ENCODE measurements around the gene GZMB.

The GZMB gene

DNA sequence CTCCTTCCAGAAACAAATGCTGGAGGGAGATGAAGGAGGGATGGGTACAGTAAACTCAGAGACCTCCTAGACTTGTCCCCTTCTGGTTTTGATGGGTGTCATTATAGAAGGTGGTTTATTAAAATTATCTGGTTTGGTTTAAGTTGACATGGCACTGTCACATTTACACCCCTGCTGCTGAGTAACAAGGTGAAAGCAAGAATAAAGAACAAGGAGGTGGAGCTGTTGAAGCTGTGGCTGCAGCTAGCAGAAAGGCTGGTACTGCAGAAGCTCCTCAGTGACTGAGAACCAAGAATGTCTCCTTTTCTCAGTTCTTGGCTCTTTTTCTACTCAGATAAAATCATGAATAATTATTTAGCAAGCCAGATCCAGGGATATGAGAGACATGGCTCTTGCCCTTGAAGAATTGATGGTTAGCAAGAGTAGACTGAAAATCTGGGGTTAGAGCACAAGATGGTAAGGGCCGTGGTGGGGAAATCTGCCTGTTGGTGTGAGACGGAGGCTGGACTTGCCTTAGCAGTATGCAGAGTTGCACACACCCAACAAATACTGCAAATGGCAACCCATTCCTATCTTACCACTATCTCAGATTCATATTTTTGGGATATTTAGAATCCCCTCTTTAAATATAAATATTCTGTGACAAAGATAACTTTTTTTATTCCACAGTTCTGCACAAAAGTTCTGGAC is 24.2 kb downstream of the GZMB start, which contains the start of gene GZMH:
TSS of gene GZMH (minus strand) at position 31 of the 690 bp plus-strand sequence. CDS start 72 bp downstream, outside the sequence.
- no CpG with 5 or more reads among the region's 2 CpGs for WGBS (ENCODE audit: extremely low coverage, insufficient coverage, low lambda C conversion rate)
- Histone ChIP-seq H3K23ac (ENCODE audit: low read length) (no peak within 1 kb of the TSS), H3K4me2 (ENCODE audit: low read length) (no peak within 1 kb of the TSS), H3K4ac (ENCODE audit: low read depth, low read length) (no peak within 1 kb of the TSS), H4K5ac (ENCODE audit: low read length) (no peak within 1 kb of the TSS), H3K27ac (ENCODE audit: low read depth, low read length) (no peak within 1 kb of the TSS), H3K4me3 (ENCODE audit: low read length) (no peak within 1 kb of the TSS), H3K79me2 (ENCODE audit: control insufficient read depth, insufficient read depth, low read length) (no peaks in the 10 kb centered on the region), H3K4me1 (ENCODE audit: control insufficient read depth, low read depth, low read length) (no peaks in the 10 kb centered on the region), H3K18ac (ENCODE audit: low read length) (no peak within 1 kb of the TSS), H2AK5ac (ENCODE audit: low read length) (no peak within 1 kb of the TSS), H3K9ac (ENCODE audit: low read length) (no peak within 1 kb of the TSS), H4K8ac (ENCODE audit: low read depth, low read length) (no peak within 1 kb of the TSS), H2BK15ac (replicated peaks; ENCODE audit: low read depth) (no peak within 1 kb of the TSS), H3K56ac (ENCODE audit: low read length) (no peak within 1 kb of the TSS), H2BK120ac (ENCODE audit: low read depth, low read length) (no peak within 1 kb of the TSS), H3K27me3 (ENCODE audit: insufficient read depth, low read length, poor library complexity) (no peaks in the 10 kb centered on the region), H3K79me1 (ENCODE audit: low read length) (no peaks in the 10 kb centered on the region), H2BK5ac (ENCODE audit: low read length) (no peak within 1 kb of the TSS), H3K36me3 (ENCODE audit: control insufficient read depth, insufficient read depth, low read length) (no peaks in the 10 kb centered on the region)
- no peak for DNase-seq

DNA sequence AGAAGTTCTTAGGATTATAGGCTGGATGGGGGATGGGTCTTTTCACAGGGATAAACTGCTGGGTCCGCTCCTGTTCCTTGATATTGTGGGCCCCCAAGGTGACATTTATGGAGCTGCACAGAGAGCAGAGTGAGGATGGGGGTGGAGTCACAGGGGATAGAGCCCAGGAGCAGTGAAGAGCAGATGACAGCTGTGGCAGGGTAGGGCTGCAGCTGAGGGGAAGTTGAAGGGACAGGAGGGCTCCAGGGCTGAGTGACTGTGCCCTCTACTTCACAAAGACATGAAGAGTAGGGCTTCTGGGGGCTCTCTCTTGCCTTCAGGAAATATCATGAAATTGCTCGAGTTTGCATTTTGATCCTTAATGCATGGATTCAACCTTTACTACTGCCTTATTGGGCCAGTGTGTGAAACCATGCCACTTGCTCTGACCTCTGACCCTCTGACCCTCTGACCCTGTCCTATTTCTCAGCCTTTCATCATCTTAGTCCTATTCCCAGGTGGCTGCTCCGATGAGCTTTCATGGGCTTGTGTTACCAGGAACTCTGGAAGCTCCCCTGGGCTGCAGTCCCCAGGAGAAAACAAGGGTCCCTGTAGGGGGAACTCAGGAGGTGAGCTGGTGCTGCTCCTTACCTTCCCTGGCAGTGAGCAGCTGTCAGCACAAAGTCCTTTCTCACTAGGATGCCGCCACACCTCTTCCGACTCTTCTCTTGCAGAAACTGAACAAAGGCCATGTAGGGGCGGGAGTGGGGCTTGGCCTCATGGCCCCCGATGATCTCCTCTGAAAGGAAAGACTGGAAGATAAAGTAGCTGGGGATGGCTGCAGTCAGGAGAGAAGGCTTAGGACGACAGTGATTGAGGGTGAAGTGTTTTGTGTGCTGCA is 26.1 kb downstream of the GZMB start:
- Histone ChIP-seq H3K18ac (ENCODE audit: low read length) (no peak overlapping the region), H3K79me1 (ENCODE audit: low read length) (no peaks in the 10 kb centered on the region), H3K4me1 (ENCODE audit: control insufficient read depth, low read depth, low read length) (no peaks in the 10 kb centered on the region), H3K56ac (ENCODE audit: low read length) (no peak overlapping the region), H2BK5ac (ENCODE audit: low read length) (no peak overlapping the region), H4K8ac (ENCODE audit: low read depth, low read length) (no peak overlapping the region), H3K4me3 (ENCODE audit: low read length) (no peak overlapping the region), H3K79me2 (ENCODE audit: control insufficient read depth, insufficient read depth, low read length) (no peaks in the 10 kb centered on the region), H3K23ac (ENCODE audit: low read length) (no peak overlapping the region), H4K5ac (ENCODE audit: low read length) (no peak overlapping the region), H3K27me3 (ENCODE audit: insufficient read depth, low read length, poor library complexity) (no peaks in the 10 kb centered on the region), H3K4me2 (ENCODE audit: low read length) (no peak overlapping the region), H3K27ac (ENCODE audit: low read depth, low read length) (no peak overlapping the region), H3K4ac (ENCODE audit: low read depth, low read length) (no peak overlapping the region), H2AK5ac (ENCODE audit: low read length) (no peak overlapping the region), H2BK15ac (replicated peaks; ENCODE audit: low read depth) (no peak overlapping the region), H2BK120ac (ENCODE audit: low read depth, low read length) (no peak overlapping the region), H3K9ac (ENCODE audit: low read length) (no peak overlapping the region), H3K36me3 (ENCODE audit: control insufficient read depth, insufficient read depth, low read length) (no peaks in the 10 kb centered on the region)
- no peak for DNase-seq
- WGBS (ENCODE audit: extremely low coverage, insufficient coverage, low lambda C conversion rate): no CpG with 5 or more reads among the region's 8 CpGs

DNA sequence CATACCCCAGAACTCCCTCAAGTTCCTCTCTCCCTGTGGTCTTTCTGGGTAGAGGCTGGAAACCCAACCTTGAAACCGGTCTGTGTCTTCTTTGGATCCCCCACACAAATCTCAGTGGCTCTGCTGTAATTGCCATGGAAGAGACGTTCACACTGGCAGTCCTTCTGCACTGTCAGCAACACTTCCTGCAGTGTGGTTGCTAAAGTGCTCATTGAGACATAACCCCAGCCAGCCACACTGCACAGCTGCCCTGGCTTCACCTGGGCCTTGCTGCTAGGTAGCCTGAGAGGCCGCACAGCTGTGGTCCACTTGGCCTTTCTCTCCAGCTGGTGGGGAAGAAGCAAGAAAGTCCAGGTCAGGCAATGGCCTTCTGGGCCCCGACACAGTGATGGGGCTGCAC is 26.9 kb downstream of the GZMB start:
- no peaks in the 10 kb centered on the region for H3K4me1 ChIP-seq (ENCODE audit: control insufficient read depth, low read depth, low read length)
- no peak for DNase-seq
- H2AK5ac ChIP-seq (ENCODE audit: low read length): no peak overlapping the region
- H3K4me2 ChIP-seq (ENCODE audit: low read length): no peak overlapping the region
- H2BK15ac ChIP-seq (replicated peaks; ENCODE audit: low read depth): no peak overlapping the region
- H4K8ac ChIP-seq (ENCODE audit: low read depth, low read length): no peak overlapping the region
- no peak overlapping the region for H3K18ac ChIP-seq (ENCODE audit: low read length)
- H3K9ac ChIP-seq (ENCODE audit: low read length): no peak overlapping the region
- no peaks in the 10 kb centered on the region for H3K27me3 ChIP-seq (ENCODE audit: insufficient read depth, low read length, poor library complexity)
- H3K4me3 ChIP-seq (ENCODE audit: low read length): no peak overlapping the region
- H3K4ac ChIP-seq (ENCODE audit: low read depth, low read length): no peak overlapping the region
- H3K56ac ChIP-seq (ENCODE audit: low read length): no peak overlapping the region
- H3K79me1 ChIP-seq (ENCODE audit: low read length): no peaks in the 10 kb centered on the region
- no peak overlapping the region for H4K5ac ChIP-seq (ENCODE audit: low read length)
- no CpG with 5 or more reads among the region's 4 CpGs for WGBS (ENCODE audit: extremely low coverage, insufficient coverage, low lambda C conversion rate)
- no peak overlapping the region for H3K23ac ChIP-seq (ENCODE audit: low read length)
- no peaks in the 10 kb centered on the region for H3K79me2 ChIP-seq (ENCODE audit: control insufficient read depth, insufficient read depth, low read length)
- no peaks in the 10 kb centered on the region for H3K36me3 ChIP-seq (ENCODE audit: control insufficient read depth, insufficient read depth, low read length)
- no peak overlapping the region for H2BK120ac ChIP-seq (ENCODE audit: low read depth, low read length)
- H2BK5ac ChIP-seq (ENCODE audit: low read length): no peak overlapping the region
- no peak overlapping the region for H3K27ac ChIP-seq (ENCODE audit: low read depth, low read length)

DNA sequence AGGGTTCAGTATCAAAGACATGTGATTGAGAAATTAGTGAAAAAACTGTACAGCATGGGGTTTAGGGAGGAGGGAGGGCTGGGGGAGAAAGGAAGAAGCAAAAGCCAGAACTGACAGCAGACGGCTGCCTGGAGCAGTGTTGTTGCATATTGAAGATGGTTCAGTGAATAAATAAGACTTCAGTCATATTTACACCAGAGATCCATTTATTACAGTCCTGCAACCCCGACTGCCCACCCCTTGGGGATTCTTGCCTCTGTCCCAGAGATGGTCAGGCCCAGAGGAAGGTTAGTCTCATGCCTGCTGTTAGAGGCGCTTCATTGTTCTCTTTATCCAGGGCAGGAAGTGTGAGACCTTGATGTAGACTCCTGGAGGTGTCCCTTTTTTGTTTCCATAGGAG is 27.7 kb downstream of the GZMB start:
- WGBS (ENCODE audit: extremely low coverage, insufficient coverage, low lambda C conversion rate): no CpG with 5 or more reads among the region's 3 CpGs
- H3K9ac ChIP-seq (ENCODE audit: low read length): no peak overlapping the region
- H3K23ac ChIP-seq (ENCODE audit: low read length): no peak overlapping the region
- H2BK15ac ChIP-seq (replicated peaks; ENCODE audit: low read depth): no peak overlapping the region
- no peaks in the 10 kb centered on the region for H3K27me3 ChIP-seq (ENCODE audit: insufficient read depth, low read length, poor library complexity)
- H4K5ac ChIP-seq (ENCODE audit: low read length): no peak overlapping the region
- H2BK5ac ChIP-seq (ENCODE audit: low read length): no peak overlapping the region
- H3K18ac ChIP-seq (ENCODE audit: low read length): no peak overlapping the region
- no peak overlapping the region for H4K8ac ChIP-seq (ENCODE audit: low read depth, low read length)
- H3K4me2 ChIP-seq (ENCODE audit: low read length): no peak overlapping the region
- no peak for DNase-seq
- no peak overlapping the region for H3K27ac ChIP-seq (ENCODE audit: low read depth, low read length)
- H3K79me1 ChIP-seq (ENCODE audit: low read length): no peaks in the 10 kb centered on the region
- no peak overlapping the region for H3K4me3 ChIP-seq (ENCODE audit: low read length)
- no peak overlapping the region for H2BK120ac ChIP-seq (ENCODE audit: low read depth, low read length)
- no peaks in the 10 kb centered on the region for H3K4me1 ChIP-seq (ENCODE audit: control insufficient read depth, low read depth, low read length)
- no peaks in the 10 kb centered on the region for H3K36me3 ChIP-seq (ENCODE audit: control insufficient read depth, insufficient read depth, low read length)
- no peak overlapping the region for H3K4ac ChIP-seq (ENCODE audit: low read depth, low read length)
- no peaks in the 10 kb centered on the region for H3K79me2 ChIP-seq (ENCODE audit: control insufficient read depth, insufficient read depth, low read length)
- no peak overlapping the region for H3K56ac ChIP-seq (ENCODE audit: low read length)
- H2AK5ac ChIP-seq (ENCODE audit: low read length): no peak overlapping the region

DNA sequence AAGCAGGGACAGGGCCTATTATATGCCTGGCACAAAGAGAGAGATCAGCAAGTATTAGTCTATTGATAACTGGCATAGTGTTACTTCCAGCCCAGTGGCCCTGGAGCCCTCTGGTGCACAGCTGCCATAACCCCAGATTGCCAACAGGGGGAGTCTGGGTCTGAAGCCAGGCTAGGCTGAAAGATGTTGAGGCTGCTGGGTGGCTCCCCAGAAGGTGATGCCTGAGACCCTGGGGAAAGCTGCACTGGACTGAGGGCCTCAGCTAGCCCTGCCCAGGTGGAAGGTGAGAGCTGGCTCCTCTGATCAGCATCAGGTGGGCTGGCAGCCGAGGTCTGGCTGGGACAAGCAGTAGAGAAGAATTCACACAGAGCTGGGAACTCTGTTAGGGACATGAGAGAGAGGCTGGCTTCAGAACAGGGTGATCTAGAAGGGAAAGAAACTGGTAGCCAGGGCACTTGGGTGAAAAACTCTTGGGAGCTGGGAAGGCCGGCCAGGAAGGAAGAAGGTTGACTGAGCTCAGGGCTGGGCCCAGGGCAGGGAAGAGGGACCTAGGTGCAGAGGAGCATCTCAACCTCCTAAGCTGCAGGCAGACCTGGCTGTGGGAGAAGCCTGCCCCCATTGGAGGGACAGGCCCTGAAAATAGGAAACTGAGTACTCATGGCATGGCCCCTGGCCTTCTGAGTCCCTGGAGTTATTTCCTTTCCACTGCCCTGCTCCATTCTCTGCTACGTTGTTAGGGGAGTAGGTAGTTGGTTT is 28.4 kb downstream of the GZMB start:
- Histone ChIP-seq H2BK5ac (ENCODE audit: low read length) (no peak overlapping the region), H3K79me2 (ENCODE audit: control insufficient read depth, insufficient read depth, low read length) (no peaks in the 10 kb centered on the region), H2BK15ac (replicated peaks; ENCODE audit: low read depth) (no peak overlapping the region), H3K27me3 (ENCODE audit: insufficient read depth, low read length, poor library complexity) (no peaks in the 10 kb centered on the region), H3K56ac (ENCODE audit: low read length) (no peak overlapping the region), H3K4me3 (ENCODE audit: low read length) (no peak overlapping the region), H2BK120ac (ENCODE audit: low read depth, low read length) (no peak overlapping the region), H4K8ac (ENCODE audit: low read depth, low read length) (no peak overlapping the region), H3K18ac (ENCODE audit: low read length) (no peak overlapping the region), H3K27ac (ENCODE audit: low read depth, low read length) (no peak overlapping the region), H3K79me1 (ENCODE audit: low read length) (no peaks in the 10 kb centered on the region), H3K4ac (ENCODE audit: low read depth, low read length) (no peak overlapping the region), H3K4me1 (ENCODE audit: control insufficient read depth, low read depth, low read length) (no peaks in the 10 kb centered on the region), H3K23ac (ENCODE audit: low read length) (no peak overlapping the region), H3K36me3 (ENCODE audit: control insufficient read depth, insufficient read depth, low read length) (no peaks in the 10 kb centered on the region), H4K5ac (ENCODE audit: low read length) (no peak overlapping the region), H3K4me2 (ENCODE audit: low read length) (no peak overlapping the region), H3K9ac (ENCODE audit: low read length) (no peak overlapping the region), H2AK5ac (ENCODE audit: low read length) (no peak overlapping the region)
- DNase-seq: peak; percentile 22
- WGBS (ENCODE audit: extremely low coverage, insufficient coverage, low lambda C conversion rate): no CpG with 5 or more reads among the region's 3 CpGs
